Suprapubic skin (tissue), 3 donors: ENCODE data around the gene SPDYE2B.
"Not testable (repeated sequence)": the region's sequence is repeated elsewhere in the genome, so short reads cannot be mapped to it uniquely, and the experiment has no call there.

Experiments used
- CTCF ChIP-seq, 2 donors: fragments of 200-600 bp in 1 of 2; fragments of 450-650 bp in 1 of 2; sonication (generic) in 1 of 2; IDR thresholded peaks; one replicate each; pipeline ENCODE4 v1.5.1; 2016 to 2019; ENCODE audit warnings: antibody characterized with exemption in 2 of 2, mild to moderate bottlenecking in 1 of 2, moderate library complexity in 1 of 2
- POLR2AphosphoS5 ChIP-seq, 3 donors: sonication (generic); formaldehyde crosslinking; IDR thresholded peaks; one replicate each; pipeline ENCODE4 v1.6.1; 2017; ENCODE audit warnings: antibody characterized with exemption in 3 of 3

- not testable (repeated sequence) for TF ChIP-seq CTCF, POLR2AphosphoS5 (IDR thresholded peaks at IDR 0.05)
These were observed 30.7 kb downstream of the SPDYE2B start for GRCh38 chr7:102680780-102681179.
